Endodermal cell (in vitro differentiated cells): ENCODE data around the gene CLDN20. TPM values are rescaled to one million over a fixed set of nuclear protein-coding genes. Genes with fewer than 3 reads are reported as not detected.
"Not testable (repeated sequence)": the region's sequence is repeated elsewhere in the genome, so short reads cannot be mapped to it uniquely, and the experiment has no call there.

Experiments used
- DNase-seq: peaks from one replicate; pipeline ENCODE4 v3.0.0-alpha.2; 2017
- H3K27ac ChIP-seq: 2 replicates; pipeline ENCODE4 v1.5.1; 2013; ENCODE audit warnings: mild to moderate bottlenecking, low read depth, low read length, moderate library complexity
- H3K27me3 ChIP-seq: 2 replicates; pipeline ENCODE4 v1.6.1; 2013; ENCODE audit warnings: mild to moderate bottlenecking, low read length, moderate library complexity; ENCODE audit not compliant: insufficient read depth, control insufficient read depth, poor library complexity, severe bottlenecking
- H3K36me3 ChIP-seq: 2 replicates; pipeline ENCODE4 v1.7.0; 2013; ENCODE audit warnings: mild to moderate bottlenecking, low read length, moderate library complexity; ENCODE audit not compliant: control insufficient read depth, insufficient read depth
- H3K4me1 ChIP-seq: one replicate; pipeline ENCODE4 v1.7.0; 2013; ENCODE audit warnings: low read length; ENCODE audit not compliant: control insufficient read depth, insufficient read depth
- H3K4me3 ChIP-seq: 2 replicates; pipeline ENCODE4 v1.5.1; 2013; ENCODE audit warnings: mild to moderate bottlenecking, low read length, moderate library complexity
- H3K9ac ChIP-seq: 2 replicates; pipeline ENCODE4 v1.6.1; 2013; ENCODE audit warnings: mild to moderate bottlenecking, low read length, moderate library complexity; ENCODE audit not compliant: poor library complexity, severe bottlenecking; ENCODE audit errors: extremely low read depth
- H3K9me3 ChIP-seq: 2 replicates; pipeline ENCODE4 v1.6.1; 2013; ENCODE audit warnings: mild to moderate bottlenecking, low read length, moderate library complexity; ENCODE audit not compliant: control insufficient read depth
- H3K27ac Mint-ChIP-seq: 2 replicates; pipeline ENCODE4 v1.8.0; 2020; ENCODE audit warnings: mixed read lengths
- H3K27me3 Mint-ChIP-seq: 2 replicates; pipeline ENCODE4 v1.8.0; 2021; ENCODE audit warnings: mild to moderate bottlenecking, mixed read lengths; ENCODE audit not compliant: insufficient read depth
- H3K36me3 Mint-ChIP-seq: 2 replicates; pipeline ENCODE4 v1.8.0; 2020; ENCODE audit warnings: low read depth, mixed read lengths
- H3K4me1 Mint-ChIP-seq: 2 replicates; pipeline ENCODE4 v1.8.0; 2020; ENCODE audit warnings: mixed read lengths
- H3K4me3 Mint-ChIP-seq: 2 replicates; pipeline ENCODE4 v1.8.0; 2020; ENCODE audit warnings: mild to moderate bottlenecking, moderate library complexity, mixed read lengths
- H3K9me3 Mint-ChIP-seq: 2 replicates; pipeline ENCODE4 v1.8.0; 2020; ENCODE audit warnings: mild to moderate bottlenecking, mixed read lengths
- CTCF ChIP-seq: fragments of 200-600 bp; sonication (generic); conservative IDR thresholded peaks from 2 replicates; pipeline ENCODE4 v1.5.0; 2021; ENCODE audit warnings: antibody characterized with exemption, mild to moderate bottlenecking
- WGBS, 2 experiments: methylation state at CpG; one replicate each; pipeline versions ENCODE4 v1.1.5 to v1.1.7; 2013; ENCODE audit warnings: missing lambda C conversion rate in 2 of 2, mixed read lengths in 1 of 2; ENCODE audit not compliant: insufficient coverage in 1 of 2, insufficient read length in 1 of 2; 5-methylcytosine and 5-hydroxymethylcytosine counted together
- total RNA-seq, 2 donors: library from RNA; stranded (reverse); fragmentation: NEBNext Ultra II Directional in 1 of 2; extraction: Animal tissue kit (Norgen Biotek cat#: 25700) in 1 of 2; gene quantifications; 2 replicates in 1 of 2; 3 replicates in 1 of 2; pipeline ENCODE4 v1.2.1, GENCODE V29; 2021

Gene CLDN20
- total RNA-seq, 2 donors from 2014 or later, result not detected

DNA sequence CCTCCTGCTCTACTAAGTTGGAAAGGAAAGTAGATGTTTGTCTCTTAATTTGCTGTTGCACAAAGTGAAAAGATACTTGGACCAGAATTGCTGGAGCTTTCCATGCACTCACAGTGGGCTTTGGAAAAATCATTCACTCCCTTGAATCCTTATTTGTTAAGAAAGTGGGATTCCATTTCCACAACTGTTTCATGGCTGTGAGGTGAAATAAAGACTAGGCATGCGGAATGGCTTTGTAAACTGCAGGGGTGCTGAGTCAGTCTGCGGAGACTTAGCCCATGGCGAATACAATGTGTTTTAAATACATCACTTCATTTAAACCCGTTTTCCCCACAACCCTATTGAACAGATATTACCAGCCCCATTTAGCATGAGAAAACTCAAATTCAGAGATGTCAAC is 36.8 kb upstream of the CLDN20 start:
- H3K4me3 Mint-ChIP-seq, result no peak overlapping the region
- Histone ChIP-seq H3K27ac (no peak overlapping the region), H3K9me3 (peaks cover 5% of the 10 kb centered on the region), H3K4me1 (peaks cover 8% of the 10 kb centered on the region), H3K9ac (no peak overlapping the region), H3K4me3 (no peak overlapping the region), H3K36me3 (no peaks in the 10 kb centered on the region), H3K27me3 (no peaks in the 10 kb centered on the region)
- H3K4me1 Mint-ChIP-seq, result peaks cover 21% of the 10 kb centered on the region
- peaks cover 14% of the 10 kb centered on the region for H3K9me3 Mint-ChIP-seq
- no peaks in the 10 kb centered on the region for H3K27me3 Mint-ChIP-seq
- DNase-seq, result no peak
- H3K36me3 Mint-ChIP-seq, result peaks cover 10% of the 10 kb centered on the region
- no peak for TF ChIP-seq CTCF
- WGBS, 2 experiments, result 79 to 85% methylated on average over 2 to 4 of the region's 4 CpGs
- H3K27ac Mint-ChIP-seq, result no peak overlapping the region

DNA sequence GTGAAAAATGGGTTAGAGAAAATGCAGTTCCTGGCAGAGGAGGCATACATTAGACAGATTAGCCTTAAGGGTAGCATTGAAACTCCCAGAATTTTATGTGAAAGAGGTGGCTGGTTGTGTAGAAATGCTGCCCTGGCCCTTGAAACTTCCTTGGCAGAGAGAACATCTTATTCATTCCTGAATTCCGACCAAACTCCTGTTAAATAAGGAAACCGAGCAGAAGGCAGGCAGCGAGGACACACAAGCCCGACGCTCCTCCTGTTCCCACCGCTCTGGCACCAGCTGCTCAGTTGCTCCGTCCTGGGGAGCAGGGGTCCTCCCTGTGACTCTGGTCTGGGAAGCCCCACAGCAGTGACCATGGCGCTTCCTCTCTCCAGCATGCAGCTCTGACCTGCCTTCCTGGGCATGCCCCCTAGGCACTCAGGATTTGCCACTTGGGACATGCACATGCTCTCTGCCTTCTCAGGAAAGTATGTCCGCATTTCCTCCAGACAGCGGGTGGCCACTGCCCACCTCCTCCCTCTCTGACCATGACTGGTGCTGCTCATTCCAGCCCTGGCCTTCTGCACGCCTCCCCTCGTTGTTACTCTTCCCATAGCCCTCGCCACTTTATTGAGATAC is 35.2 kb upstream of the CLDN20 start:
- Mint-ChIP-seq H3K4me3 (no peak overlapping the region), H3K4me1 (peaks cover 17% of the 10 kb centered on the region), H3K9me3 (peaks cover 14% of the 10 kb centered on the region), H3K27ac (no peak overlapping the region), H3K36me3 (peaks cover 10% of the 10 kb centered on the region), H3K27me3 (no peaks in the 10 kb centered on the region)
- Histone ChIP-seq H3K4me3 (no peak overlapping the region), H3K36me3 (no peaks in the 10 kb centered on the region), H3K9ac (no peak overlapping the region), H3K27me3 (no peaks in the 10 kb centered on the region), H3K27ac (no peak overlapping the region), H3K9me3 (peaks cover 5% of the 10 kb centered on the region), H3K4me1 (peaks cover 7% of the 10 kb centered on the region)
- no peak for DNase-seq
- 91 to 100% methylated on average over 7 to 13 of the region's 13 CpGs for WGBS, 2 experiments
- no peak for TF ChIP-seq CTCF

- H3K4me3 Mint-ChIP-seq, H3K4me1 ChIP-seq, H3K27ac Mint-ChIP-seq, H3K9me3 ChIP-seq, H3K4me1 Mint-ChIP-seq, H3K4me3 ChIP-seq, H3K27ac ChIP-seq, H3K9ac ChIP-seq, H3K36me3 ChIP-seq, DNase-seq, H3K27me3 ChIP-seq, H3K27me3 Mint-ChIP-seq: not testable (repeated sequence)
- H3K36me3 Mint-ChIP-seq, result peaks cover 12% of the 10 kb centered on the region
- H3K9me3 Mint-ChIP-seq, result peaks cover 19% of the 10 kb centered on the region
- WGBS, 2 experiments, result 90% methylated on average over 4 of the region's 4 CpGs
These were observed 32.8 kb upstream of the CLDN20 start for GRCh38 chr6:155230975-155231374.

DNA sequence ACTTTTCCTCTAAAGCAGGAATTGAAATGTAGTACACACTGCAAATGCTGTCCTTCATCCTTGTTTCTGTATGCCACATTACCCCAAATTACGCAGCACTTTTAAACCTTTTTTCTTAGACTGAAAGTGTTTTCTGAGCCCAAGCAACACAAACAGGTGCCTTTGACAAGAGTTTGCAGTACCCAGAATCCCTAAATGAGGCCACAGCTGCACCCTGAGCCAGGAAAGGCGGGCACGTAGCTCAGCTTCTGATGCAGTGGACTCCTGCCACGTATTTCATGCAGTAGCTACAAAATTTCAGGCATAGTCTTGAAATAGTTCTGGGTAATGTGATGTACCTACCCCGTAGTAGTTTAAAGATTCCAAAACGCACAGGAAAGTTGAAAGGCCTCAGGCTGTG is 31.0 kb upstream of the CLDN20 start:
- Mint-ChIP-seq H3K27ac (no peak overlapping the region), H3K4me3 (no peak overlapping the region), H3K27me3 (no peaks in the 10 kb centered on the region), H3K9me3 (peaks cover 29% of the 10 kb centered on the region), H3K36me3 (peaks cover 9% of the 10 kb centered on the region), H3K4me1 (no peaks in the 10 kb centered on the region)
- no peak for DNase-seq
- Histone ChIP-seq H3K27ac (no peak overlapping the region), H3K4me3 (no peak overlapping the region), H3K9me3 (peaks cover 21% of the 10 kb centered on the region), H3K4me1 (no peaks in the 10 kb centered on the region), H3K36me3 (no peaks in the 10 kb centered on the region), H3K9ac (no peak overlapping the region), H3K27me3 (no peaks in the 10 kb centered on the region)
- no peak for TF ChIP-seq CTCF
- WGBS, 2 experiments, result 82 to 92% methylated on average over 6 of the region's 6 CpGs
